HepG2 (cell line): ENCODE results near the gene FIGNL1. TPM values are rescaled to one million over a fixed set of nuclear protein-coding genes. Genes with fewer than 3 reads are reported as not detected.

Experiments
- ATF7-NPFF ChIP-seq: sonication (generic); formaldehyde crosslinking; IDR thresholded peaks from 2 replicates; pipeline ENCODE4 v1.8.1; 2023; ENCODE audit warnings: mild to moderate bottlenecking, low read depth, missing genetic modification reagents, moderate library complexity
- ATRX ChIP-seq: sonication (generic); formaldehyde crosslinking; IDR thresholded peaks from 2 replicates; pipeline ENCODE4 v1.4.0; 2020; ENCODE audit warnings: missing genetic modification reagents, borderline replicate concordance
- CHD2 ChIP-seq: IDR thresholded peaks from 2 replicates; pipeline ENCODE4 v1.6.1; 2011; ENCODE audit warnings: low read depth, low read length, improper control_type of control experiment
- FOSL2 ChIP-seq: sonication (generic); formaldehyde crosslinking; IDR thresholded peaks from 2 replicates; pipeline ENCODE4 v1.4.0; 2020; ENCODE audit warnings: missing genetic modification reagents
- HDAC2 ChIP-seq: sonication (generic); formaldehyde crosslinking; IDR thresholded peaks from 2 replicates; pipeline ENCODE4 v1.4.0; 2020; ENCODE audit warnings: missing genetic modification reagents
- KDM5B ChIP-seq: sonication (generic); formaldehyde crosslinking; IDR thresholded peaks from 2 replicates; pipeline ENCODE4 v1.4.0; 2020; ENCODE audit warnings: missing genetic modification reagents, mild to moderate bottlenecking, borderline replicate concordance
- MBD4 ChIP-seq: IDR thresholded peaks from 2 replicates; pipeline ENCODE4 v1.6.1; 2012; ENCODE audit warnings: low read length, inconsistent platforms, borderline replicate concordance
- MTA1 ChIP-seq: sonication (generic); formaldehyde crosslinking; IDR thresholded peaks from 2 replicates; pipeline ENCODE4 v1.4.0; 2020; ENCODE audit warnings: missing genetic modification reagents, mild to moderate bottlenecking, borderline replicate concordance
- MXD4 ChIP-seq: IDR thresholded peaks from 2 replicates; pipeline ENCODE4 v1.6.1; 2016; ENCODE audit warnings: mild to moderate bottlenecking, missing biosample characterization, missing genetic modification reagents
- NR3C1 ChIP-seq: sonication (generic); formaldehyde crosslinking; IDR thresholded peaks from 2 replicates; pipeline ENCODE4 v1.4.0; 2020; ENCODE audit warnings: missing genetic modification reagents
- SETDB1 ChIP-seq: sonication (generic); formaldehyde crosslinking; IDR thresholded peaks from 2 replicates; pipeline ENCODE4 v1.5.1; 2020; ENCODE audit warnings: missing genetic modification reagents, mild to moderate bottlenecking, borderline replicate concordance
- SRSF1 ChIP-seq: fragments of 200-400 bp; formaldehyde crosslinking; optimal IDR thresholded peaks from 2 replicates; pipeline ENCODE3; 2017; ENCODE audit warnings: mild to moderate bottlenecking, low read depth, low read length, moderate library complexity
- YEATS4 ChIP-seq: sonication (generic); formaldehyde crosslinking; IDR thresholded peaks from 2 replicates; pipeline ENCODE4 v1.4.0; 2020; ENCODE audit warnings: missing genetic modification reagents, borderline replicate concordance
- ZNF253 ChIP-seq: sonication (generic); formaldehyde crosslinking; IDR thresholded peaks from 2 replicates; pipeline ENCODE4 v1.8.0; 2022; ENCODE audit warnings: mild to moderate bottlenecking, missing genetic modification reagents, borderline replicate concordance
- ZNF275 ChIP-seq: sonication (generic); formaldehyde crosslinking; IDR thresholded peaks from 2 replicates; pipeline ENCODE4 v1.8.0; 2022; ENCODE audit warnings: missing genetic modification reagents, mild to moderate bottlenecking, inconsistent platforms, borderline replicate concordance
- ZNF331 ChIP-seq: sonication (generic); formaldehyde crosslinking; IDR thresholded peaks from 2 replicates; pipeline ENCODE4 v1.4.0; 2020; ENCODE audit warnings: missing genetic modification reagents
- ZNF691 ChIP-seq: sonication (generic); formaldehyde crosslinking; IDR thresholded peaks from 2 replicates; pipeline ENCODE4 v1.4.0; 2020; ENCODE audit warnings: missing genetic modification reagents, low read depth, mild to moderate bottlenecking, borderline replicate concordance
- ZNF878 ChIP-seq: sonication (generic); formaldehyde crosslinking; IDR thresholded peaks from 2 replicates; pipeline ENCODE4 v1.8.1; 2023; ENCODE audit warnings: mild to moderate bottlenecking, missing genetic modification reagents, moderate library complexity
- polyA plus RNA-seq, 8 experiments: library from polyadenylated mRNA; depleted of rRNA in 3 of 8; stranded (reverse) in 7 of 8; unstranded in 1 of 8; fragments of >200 nt; fragmentation: Illumina TruSeq in 4 of 8; extraction: Trizol in 4 of 8; gene quantifications; 2 replicates each; pipeline versions ENCODE4 v1.2.1 to v1.2.3, GENCODE V29; 2011 to 2016; ENCODE audit warnings: low read depth in 4 of 8, missing spikeins in 1 of 8, mixed read lengths in 1 of 8; ENCODE audit not compliant: insufficient read depth in 1 of 8
- total RNA-seq, 5 experiments: library from RNA; depleted of rRNA; stranded (reverse); fragments of >200 nt; fragmentation: Illumina TruSeq; extraction: Trizol; gene quantifications; 2 replicates each; pipeline ENCODE4 v1.2.3, GENCODE V29; 2016; ENCODE audit warnings: low read depth in 1 of 5
- TF ChIP-seq, protein P1 (sequence below): sonication (generic); formaldehyde crosslinking; IDR thresholded peaks from 2 replicates; pipeline ENCODE4 v1.4.0; 2020; ENCODE audit warnings: missing genetic modification reagents

The FIGNL1 gene
- total and polyA plus RNA-seq, 2 of the 13 experiments (the other 11 are each of a cell fraction or from before 2014, with no cell fraction given): 4.0 to 20.9 TPM

DNA sequence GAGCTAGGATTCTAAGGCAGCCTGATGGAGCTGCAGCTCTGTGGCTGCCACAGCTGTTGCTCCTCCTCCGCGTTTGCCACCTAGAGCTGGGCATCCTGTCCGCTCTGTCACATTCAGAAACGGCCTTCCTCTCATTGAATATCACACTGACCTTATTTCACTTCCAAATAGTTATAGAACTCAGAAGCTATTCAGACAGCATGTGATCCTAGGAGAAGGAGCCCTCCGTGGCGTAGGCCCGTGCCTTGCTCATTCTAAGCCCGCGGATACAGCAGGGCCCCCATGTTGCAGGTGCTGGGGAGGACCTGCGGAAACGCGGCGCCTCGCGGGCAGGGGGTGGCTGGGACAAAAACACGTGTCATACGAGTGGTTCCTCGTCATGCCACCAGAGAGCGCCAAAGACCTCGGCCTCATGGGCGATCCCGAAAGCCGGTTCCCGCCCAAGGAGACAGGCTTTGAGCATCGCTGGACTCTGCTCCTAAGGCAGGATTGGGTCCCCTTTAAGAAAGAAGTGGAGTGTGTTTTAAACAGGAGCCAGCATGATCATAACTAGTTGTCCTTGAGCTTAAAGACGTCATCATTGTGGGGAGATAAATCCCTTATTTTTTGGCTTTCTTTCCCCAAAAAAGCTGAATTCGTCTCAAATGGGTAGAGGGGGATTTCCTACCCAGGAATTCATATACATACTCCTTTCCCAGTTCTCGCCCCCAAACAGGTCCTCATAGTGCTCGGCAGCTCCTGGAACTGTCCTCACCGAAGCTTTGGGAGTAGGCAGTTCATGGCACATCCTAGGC is 17.9 kb upstream of the FIGNL1 start (continued):
- no peak for TF ChIP-seq CHD2
- peak; percentile 77 for TF ChIP-seq ATF7-NPFF (CRISPR knock-in tag)
- TF ChIP-seq MXD4 (CRISPR knock-in tag): peak; percentile 86
- peak; percentile 38; the same call in 1 of the 2 replicates for TF ChIP-seq ZNF691 (CRISPR knock-in tag)
- TF ChIP-seq KDM5B (CRISPR knock-in tag): peak; percentile 71; the same call in 1 of the 2 replicates
- no peak for TF ChIP-seq NR3C1 (CRISPR knock-in tag)
- no peak for TF ChIP-seq SRSF1
- TF ChIP-seq ZNF275: no peak
- peak; percentile 52; the same call in 1 of the 2 replicates for TF ChIP-seq HDAC2
- TF ChIP-seq FOSL2 (CRISPR knock-in tag): peak; percentile 44
- TF ChIP-seq, protein P1, sequence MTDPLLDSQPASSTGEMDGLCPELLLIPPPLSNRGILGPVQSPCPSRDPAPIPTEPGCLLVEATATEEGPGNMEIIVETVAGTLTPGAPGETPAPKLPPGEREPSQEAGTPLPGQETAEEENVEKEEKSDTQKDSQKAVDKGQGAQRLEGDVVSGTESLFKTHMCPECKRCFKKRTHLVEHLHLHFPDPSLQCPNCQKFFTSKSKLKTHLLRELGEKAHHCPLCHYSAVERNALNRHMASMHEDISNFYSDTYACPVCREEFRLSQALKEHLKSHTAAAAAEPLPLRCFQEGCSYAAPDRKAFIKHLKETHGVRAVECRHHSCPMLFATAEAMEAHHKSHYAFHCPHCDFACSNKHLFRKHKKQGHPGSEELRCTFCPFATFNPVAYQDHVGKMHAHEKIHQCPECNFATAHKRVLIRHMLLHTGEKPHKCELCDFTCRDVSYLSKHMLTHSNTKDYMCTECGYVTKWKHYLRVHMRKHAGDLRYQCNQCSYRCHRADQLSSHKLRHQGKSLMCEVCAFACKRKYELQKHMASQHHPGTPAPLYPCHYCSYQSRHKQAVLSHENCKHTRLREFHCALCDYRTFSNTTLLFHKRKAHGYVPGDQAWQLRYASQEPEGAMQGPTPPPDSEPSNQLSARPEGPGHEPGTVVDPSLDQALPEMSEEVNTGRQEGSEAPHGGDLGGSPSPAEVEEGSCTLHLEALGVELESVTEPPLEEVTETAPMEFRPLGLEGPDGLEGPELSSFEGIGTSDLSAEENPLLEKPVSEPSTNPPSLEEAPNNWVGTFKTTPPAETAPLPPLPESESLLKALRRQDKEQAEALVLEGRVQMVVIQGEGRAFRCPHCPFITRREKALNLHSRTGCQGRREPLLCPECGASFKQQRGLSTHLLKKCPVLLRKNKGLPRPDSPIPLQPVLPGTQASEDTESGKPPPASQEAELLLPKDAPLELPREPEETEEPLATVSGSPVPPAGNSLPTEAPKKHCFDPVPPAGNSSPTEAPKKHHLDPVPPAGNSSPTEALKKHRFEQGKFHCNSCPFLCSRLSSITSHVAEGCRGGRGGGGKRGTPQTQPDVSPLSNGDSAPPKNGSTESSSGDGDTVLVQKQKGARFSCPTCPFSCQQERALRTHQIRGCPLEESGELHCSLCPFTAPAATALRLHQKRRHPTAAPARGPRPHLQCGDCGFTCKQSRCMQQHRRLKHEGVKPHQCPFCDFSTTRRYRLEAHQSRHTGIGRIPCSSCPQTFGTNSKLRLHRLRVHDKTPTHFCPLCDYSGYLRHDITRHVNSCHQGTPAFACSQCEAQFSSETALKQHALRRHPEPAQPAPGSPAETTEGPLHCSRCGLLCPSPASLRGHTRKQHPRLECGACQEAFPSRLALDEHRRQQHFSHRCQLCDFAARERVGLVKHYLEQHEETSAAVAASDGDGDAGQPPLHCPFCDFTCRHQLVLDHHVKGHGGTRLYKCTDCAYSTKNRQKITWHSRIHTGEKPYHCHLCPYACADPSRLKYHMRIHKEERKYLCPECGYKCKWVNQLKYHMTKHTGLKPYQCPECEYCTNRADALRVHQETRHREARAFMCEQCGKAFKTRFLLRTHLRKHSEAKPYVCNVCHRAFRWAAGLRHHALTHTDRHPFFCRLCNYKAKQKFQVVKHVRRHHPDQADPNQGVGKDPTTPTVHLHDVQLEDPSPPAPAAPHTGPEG (CRISPR knock-in tag): no peak
- no peak for TF ChIP-seq SETDB1 (CRISPR knock-in tag)
- TF ChIP-seq MTA1 (CRISPR knock-in tag): no peak
- TF ChIP-seq MBD4: no peak
- no peak for TF ChIP-seq ATRX (CRISPR knock-in tag)
- peak; percentile 43; the same call in 1 of the 2 replicates for TF ChIP-seq ZNF878
- no peak for TF ChIP-seq YEATS4
- TF ChIP-seq ZNF253: no peak
- 0 out of 2 replicates have a peak, but pooled peaks have one; percentile 15 for TF ChIP-seq ZNF331 (CRISPR knock-in tag)
